K562 (cell line): Measurements from ENCODE around the gene UBE2E2. TPM values are rescaled to one million over a fixed set of nuclear protein-coding genes. Genes with fewer than 3 reads are reported as not detected.

Source experiments
- ATAC-seq: fragments of 200-7000 bp; cut with Tn5 transposase; 3 replicates; pipeline ENCODE4 v1.9.1; 2020; ENCODE audit warnings: moderate library complexity
- BruUV-seq: library from RNA; stranded (reverse); fragments of 400-500 nt; replicated peaks from 2 replicates; lab custom pipeline; 2021; lab: Mats Ljungman, UMichigan
- CTCF ChIA-PET: fragments of 300-600 bp; formaldehyde crosslinking; extraction: SDS; loops from one replicate; lab custom pipeline; 2021; ENCODE audit warnings: low intra/inter-chr PET ratio; lab: Yijun Ruan, JAX
- POLR2A ChIA-PET: fragments of 300-600, 350-650 bp; sonication (Branson Sonifier 250); formaldehyde crosslinking; extraction: SDS; loops from one replicate; lab custom pipeline; 2021; ENCODE audit warnings: antibody characterized with exemption, inconsistent platforms; lab: Yijun Ruan, JAX
- DNase-seq, 4 experiments: peaks; one replicate each; pipeline versions ENCODE4 v3.0.0 to v3.0.0-alpha.2; 2011 to 2018; ENCODE audit warnings: low spot score in 3 of 4, mixed read lengths in 3 of 4; ENCODE audit errors: extremely low read depth in 1 of 4
- FAIRE-seq: peaks from 2 replicates; lab custom pipeline; 2011; peaks lifted over from hg19 to GRCh38; lab: Jason Lieb, UNC
- H2AFZ ChIP-seq: 2 replicates; pipeline ENCODE4 v1.6.0; 2011; ENCODE audit warnings: low read depth, low read length, control low read depth, inconsistent platforms
- H3K27ac ChIP-seq: fragments of 200-600 bp; 3 replicates; pipeline ENCODE4 v1.8.0; 2011; ENCODE audit warnings: low read depth, mild to moderate bottlenecking, control low read depth, inconsistent platforms, low read length, moderate library complexity, mixed read lengths; ENCODE audit errors: extremely low read depth
- H3K27me3 ChIP-seq, 2 experiments: fragments of 300-600 bp in 1 of 2; 2 replicates in 1 of 2; 3 replicates in 1 of 2; pipeline versions ENCODE4 v1.6.0 to v1.8.0; 2011; ENCODE audit warnings: inconsistent platforms in 2 of 2, low read length in 2 of 2, mild to moderate bottlenecking in 1 of 2, mixed read lengths in 1 of 2, moderate library complexity in 1 of 2; ENCODE audit not compliant: control insufficient read depth in 2 of 2, insufficient read depth in 2 of 2
- H3K36me3 ChIP-seq: fragments of 300-600 bp; 3 replicates; pipeline ENCODE4 v1.8.0; 2011; ENCODE audit warnings: mild to moderate bottlenecking, low read length, inconsistent platforms; ENCODE audit not compliant: control insufficient read depth, insufficient read depth
- H3K4me1 ChIP-seq, 2 experiments: fragments of 200-600 bp in 1 of 2; replicated peaks in 1 of 2; 2 replicates in 1 of 2; 3 replicates in 1 of 2; pipeline versions ENCODE4 v1.5.1 to v1.8.0; 2011; ENCODE audit warnings: inconsistent platforms in 2 of 2, low read length in 2 of 2, mild to moderate bottlenecking in 1 of 2, mixed read lengths in 1 of 2, moderate library complexity in 1 of 2; ENCODE audit not compliant: control insufficient read depth in 2 of 2, insufficient read depth in 2 of 2
- H3K4me2 ChIP-seq: 2 replicates; pipeline ENCODE4 v1.6.1; 2011; ENCODE audit warnings: low read length, control low read depth, inconsistent platforms, mixed read lengths; ENCODE audit not compliant: insufficient read depth
- H3K4me3 ChIP-seq: fragments of 200-600 bp; sonication (generic), shearing (Covaris generic); 2 replicates; pipeline ENCODE4 v1.5.1; 2016; ENCODE audit warnings: control low read depth, inconsistent platforms
- H3K79me2 ChIP-seq: fragments of 200-600 bp; 3 replicates; pipeline ENCODE4 v1.8.0; 2011; ENCODE audit warnings: low read length, inconsistent platforms; ENCODE audit not compliant: control insufficient read depth, insufficient read depth
- H3K9ac ChIP-seq, 2 experiments: 2 replicates each; pipeline versions ENCODE4 v1.6.0 to v1.6.1; 2011; ENCODE audit warnings: low read depth in 2 of 2, low read length in 2 of 2, control low read depth in 1 of 2, inconsistent platforms in 1 of 2, mild to moderate bottlenecking in 1 of 2, mixed read lengths in 1 of 2; ENCODE audit not compliant: insufficient read depth in 1 of 2
- H3K9me1 ChIP-seq: one replicate; pipeline ENCODE4 v1.6.0; 2011; ENCODE audit warnings: inconsistent platforms, mild to moderate bottlenecking, low read length, moderate library complexity; ENCODE audit not compliant: control insufficient read depth, insufficient read depth
- H3K9me3 ChIP-seq: replicated peaks from 2 replicates; pipeline ENCODE4 v1.5.1; 2011; ENCODE audit warnings: low read depth, low read length, inconsistent platforms; ENCODE audit not compliant: control insufficient read depth, insufficient read depth
- H4K20me1 ChIP-seq: replicated peaks from 2 replicates; pipeline ENCODE4 v1.6.1; 2011; ENCODE audit warnings: low read length, inconsistent platforms, mixed read lengths; ENCODE audit not compliant: control insufficient read depth, insufficient read depth
- FOXM1 ChIP-seq, 2 experiments: fragments of 450-650 bp in 1 of 2; sonication (generic) in 1 of 2; formaldehyde crosslinking in 1 of 2; IDR thresholded peaks; 2 replicates each; pipeline versions ENCODE4 v1.6.1 to v1.9.0; 2017 to 2022; ENCODE audit warnings: low read depth in 2 of 2, mild to moderate bottlenecking in 2 of 2, missing genetic modification reagents in 1 of 2, moderate library complexity in 1 of 2
- HDAC3 ChIP-seq: fragments of 450-650 bp; IDR thresholded peaks from 2 replicates; pipeline ENCODE4 v1.6.1; 2018; ENCODE audit warnings: borderline replicate concordance, mild to moderate bottlenecking, moderate library complexity; ENCODE audit not compliant: partially characterized antibody
- ZNF140 ChIP-seq: fragments of 250-450 bp; sonication (Bioruptor Pico); IDR thresholded peaks from 2 replicates; pipeline ENCODE4 v1.8.0; 2021; ENCODE audit warnings: moderate library complexity, mild to moderate bottlenecking, inconsistent platforms
- ZNF311 ChIP-seq: fragments of 250-450 bp; sonication (Bioruptor Pico); IDR thresholded peaks from 2 replicates; pipeline ENCODE4 v1.4.0; 2020; ENCODE audit warnings: mild to moderate bottlenecking, moderate library complexity
- ZNF583 ChIP-seq: fragments of 250-450 bp; sonication (Bioruptor Pico); IDR thresholded peaks from 2 replicates; pipeline ENCODE4 v1.4.0; 2020
- WGBS: fragments of 100-300 bp; shearing (Covaris generic); methylation state at CpG from one replicate; pipeline ENCODE4 v1.1.6; 2016; ENCODE audit warnings: low coverage, mixed read lengths; ENCODE audit not compliant: insufficient coverage; ENCODE audit errors: missing lambda C conversion rate; 5-methylcytosine and 5-hydroxymethylcytosine counted together
- in situ Hi-C: fragments of 300-500 bp; cut with MboI; formaldehyde crosslinking; loops from 4 replicates; pipeline ENCODE4 v1.15.0; 2018; ENCODE audit warnings: inconsistent platforms, mixed read lengths
- intact Hi-C: fragments of 100-400 bp; cut with micrococcal nuclease; formaldehyde crosslinking; loops from 2 replicates; pipeline ENCODE4 v1.14.2; 2022
- polyA plus RNA-seq, 8 experiments: library from polyadenylated mRNA; depleted of rRNA in 4 of 8; stranded (reverse) in 5 of 8; unstranded in 3 of 8; fragments of >200 nt; fragmentation: Nextera tagmentation in 2 of 8; fragmentation: Illumina TruSeq in 1 of 8; extraction: Ambion mirVana in 2 of 8; extraction: Trizol in 1 of 8; gene quantifications; 2 replicates each; pipeline versions ENCODE4 v1.2.1 to v1.2.3, GENCODE V29; 2011 to 2014; ENCODE audit warnings: inconsistent platforms in 1 of 8, missing spikeins in 1 of 8
- total RNA-seq, 7 experiments: library from RNA; depleted of rRNA in 6 of 7; stranded (reverse); fragments of >200 nt in 6 of 7; fragmentation: Illumina TruSeq in 2 of 7; extraction: Trizol in 2 of 7; gene quantifications; 2 replicates each; pipeline versions ENCODE4 v1.2.1 to v1.2.3, GENCODE V29; 2011 to 2021; ENCODE audit warnings: low replicate concordance in 1 of 7
- TF ChIP-seq, protein P1 (sequence below): sonication (generic); formaldehyde crosslinking; IDR thresholded peaks from 2 replicates; pipeline ENCODE4 v1.8.0; 2022; ENCODE audit warnings: mild to moderate bottlenecking, missing genetic modification reagents

Gene UBE2E2
- total and polyA plus RNA-seq, 9 of the 15 experiments (the other 6 are each of a cell fraction or from before 2014, with no cell fraction given): 0.22 to 5.1 (median 1.9) TPM

DNA sequence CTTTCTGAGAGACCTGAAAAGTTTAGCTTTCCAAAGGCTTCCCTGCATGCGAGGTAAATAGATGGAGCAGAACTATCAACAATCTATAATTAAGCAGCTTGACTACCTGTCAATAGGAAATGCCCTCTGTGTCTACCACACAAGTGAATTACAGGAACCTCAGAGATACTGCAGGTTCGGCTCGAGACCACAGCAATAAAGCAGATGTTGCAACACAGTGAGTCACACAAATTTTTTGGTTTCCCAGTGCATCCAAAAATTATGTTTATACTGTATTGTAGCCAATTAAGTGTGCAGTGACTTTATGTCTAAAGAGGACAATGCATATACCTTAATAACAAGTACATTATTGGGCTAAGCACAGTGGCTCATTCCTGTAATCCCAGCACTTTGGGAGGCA, 252.0 kb downstream of the UBE2E2 start (continued):
- no peak for TF ChIP-seq FOXM1 (IDR thresholded peaks at IDR 0.05; ENCODE audit: low read depth)
- TF ChIP-seq FOXM1 (CRISPR knock-in tag; IDR thresholded peaks at IDR 0.05; ENCODE audit: low read depth): no peak
- TF ChIP-seq HDAC3: no peak
- no peak for TF ChIP-seq ZNF311
- TF ChIP-seq, all 486 proteins: peak for 0

DNA sequence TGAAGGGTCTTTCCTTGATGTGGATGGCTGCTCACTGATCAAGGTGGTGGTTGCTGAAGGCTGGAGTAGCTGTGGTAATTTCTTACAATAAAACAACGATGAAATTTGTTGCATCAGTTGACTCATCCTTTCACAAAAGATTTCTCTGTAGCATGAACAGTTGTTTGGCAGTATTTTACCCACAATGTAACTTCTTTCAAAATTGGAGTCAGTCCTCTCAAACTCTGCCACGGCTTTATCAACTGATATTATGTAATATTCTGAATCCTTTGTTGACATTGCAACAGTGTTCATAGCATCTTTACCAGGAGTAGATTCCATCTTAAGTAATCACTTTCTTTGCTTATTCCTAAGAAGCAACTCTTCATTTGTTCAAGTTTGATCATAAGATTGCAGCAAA, 252.6 kb downstream of the UBE2E2 start:
- H3K9ac ChIP-seq: no peak overlapping the region
- ATAC-seq: no peak
- intact Hi-C loops: no loop called here
- H4K20me1 ChIP-seq: no peaks in the 10 kb centered on the region
- no peak overlapping the region for H3K4me2 ChIP-seq
- DNase-seq: no peak
- peaks cover 5% of the 10 kb centered on the region; the same call in 1 of the 2 replicates for H3K9me3 ChIP-seq
- no peak overlapping the region for H3K4me3 ChIP-seq
- H3K27ac ChIP-seq: no peak overlapping the region
- FAIRE-seq: no peak
- POLR2A ChIA-PET: no interaction called here
- H3K36me3 ChIP-seq: no peaks in the 10 kb centered on the region
- H3K9me1 ChIP-seq: no peaks in the 10 kb centered on the region
- H2AFZ ChIP-seq: no peak overlapping the region
- no peaks in the 10 kb centered on the region for H3K79me2 ChIP-seq
- H3K4me1 ChIP-seq: no peaks in the 10 kb centered on the region
- in situ Hi-C loops: no loop called here
- 0% methylated on average over 2 of the region's 2 CpGs for WGBS
- no TSS peak for BruUV-seq
- no peak for TF ChIP-seq ZNF140 (CRISPR knock-in tag)
- TF ChIP-seq ZNF583 (CRISPR knock-in tag): no peak
- TF ChIP-seq, protein P1, sequence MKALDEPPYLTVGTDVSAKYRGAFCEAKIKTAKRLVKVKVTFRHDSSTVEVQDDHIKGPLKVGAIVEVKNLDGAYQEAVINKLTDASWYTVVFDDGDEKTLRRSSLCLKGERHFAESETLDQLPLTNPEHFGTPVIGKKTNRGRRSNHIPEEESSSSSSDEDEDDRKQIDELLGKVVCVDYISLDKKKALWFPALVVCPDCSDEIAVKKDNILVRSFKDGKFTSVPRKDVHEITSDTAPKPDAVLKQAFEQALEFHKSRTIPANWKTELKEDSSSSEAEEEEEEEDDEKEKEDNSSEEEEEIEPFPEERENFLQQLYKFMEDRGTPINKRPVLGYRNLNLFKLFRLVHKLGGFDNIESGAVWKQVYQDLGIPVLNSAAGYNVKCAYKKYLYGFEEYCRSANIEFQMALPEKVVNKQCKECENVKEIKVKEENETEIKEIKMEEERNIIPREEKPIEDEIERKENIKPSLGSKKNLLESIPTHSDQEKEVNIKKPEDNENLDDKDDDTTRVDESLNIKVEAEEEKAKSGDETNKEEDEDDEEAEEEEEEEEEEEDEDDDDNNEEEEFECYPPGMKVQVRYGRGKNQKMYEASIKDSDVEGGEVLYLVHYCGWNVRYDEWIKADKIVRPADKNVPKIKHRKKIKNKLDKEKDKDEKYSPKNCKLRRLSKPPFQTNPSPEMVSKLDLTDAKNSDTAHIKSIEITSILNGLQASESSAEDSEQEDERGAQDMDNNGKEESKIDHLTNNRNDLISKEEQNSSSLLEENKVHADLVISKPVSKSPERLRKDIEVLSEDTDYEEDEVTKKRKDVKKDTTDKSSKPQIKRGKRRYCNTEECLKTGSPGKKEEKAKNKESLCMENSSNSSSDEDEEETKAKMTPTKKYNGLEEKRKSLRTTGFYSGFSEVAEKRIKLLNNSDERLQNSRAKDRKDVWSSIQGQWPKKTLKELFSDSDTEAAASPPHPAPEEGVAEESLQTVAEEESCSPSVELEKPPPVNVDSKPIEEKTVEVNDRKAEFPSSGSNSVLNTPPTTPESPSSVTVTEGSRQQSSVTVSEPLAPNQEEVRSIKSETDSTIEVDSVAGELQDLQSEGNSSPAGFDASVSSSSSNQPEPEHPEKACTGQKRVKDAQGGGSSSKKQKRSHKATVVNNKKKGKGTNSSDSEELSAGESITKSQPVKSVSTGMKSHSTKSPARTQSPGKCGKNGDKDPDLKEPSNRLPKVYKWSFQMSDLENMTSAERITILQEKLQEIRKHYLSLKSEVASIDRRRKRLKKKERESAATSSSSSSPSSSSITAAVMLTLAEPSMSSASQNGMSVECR (CRISPR knock-in tag): no peak
- H3K27me3 ChIP-seq: no peaks in the 10 kb centered on the region
- CTCF ChIA-PET: no interaction called here
